Activated CD8-positive, alpha-beta T cell treated with anti-CD3 and anti-CD28 coated beads for 36 hours (primary cell): ENCODE data around the gene SARM1. TPM values are rescaled to one million over a fixed set of nuclear protein-coding genes. Genes with fewer than 3 reads are reported as not detected.

ENCODE experiments used
- ATAC-seq: fragments of 200-7000 bp; cut with Tn5 transposase; one replicate; pipeline ENCODE4 v1.10.0; 2021; ENCODE audit warnings: mild to moderate bottlenecking, moderate library complexity
- CTCF ChIA-PET: fragments of 350-600 bp; sonication (Branson Sonifier 250); formaldehyde crosslinking; loops from one replicate; lab custom pipeline; 2021; ENCODE audit warnings: antibody characterized with exemption; lab: Charles Lee
- POLR2A ChIA-PET: fragments of 350-600 bp; sonication (Branson Sonifier 250); formaldehyde crosslinking; loops from one replicate; lab custom pipeline; 2021; ENCODE audit warnings: antibody characterized with exemption; lab: Charles Lee
- DNase-seq: peaks from one replicate; pipeline ENCODE4 v3.0.0-alpha.2; 2020
- H3K27ac Mint-ChIP-seq: one replicate; pipeline ENCODE4 v1.8.0; 2021; ENCODE audit warnings: mild to moderate bottlenecking, mixed read lengths
- H3K27me3 Mint-ChIP-seq: one replicate; pipeline ENCODE4 v1.8.0; 2021; ENCODE audit warnings: mixed read lengths
- H3K36me3 Mint-ChIP-seq: one replicate; pipeline ENCODE4 v1.8.0; 2021; ENCODE audit warnings: low read depth, mixed read lengths
- H3K4me1 Mint-ChIP-seq: one replicate; pipeline ENCODE4 v1.8.0; 2021; ENCODE audit warnings: low read depth, mixed read lengths
- H3K4me3 Mint-ChIP-seq: one replicate; pipeline ENCODE4 v1.8.0; 2021; ENCODE audit warnings: mild to moderate bottlenecking, moderate library complexity, mixed read lengths
- H3K9me3 Mint-ChIP-seq: one replicate; pipeline ENCODE4 v1.8.0; 2021; ENCODE audit warnings: mixed read lengths
- intact Hi-C: fragments of 100-400 bp; cut with micrococcal nuclease; formaldehyde crosslinking; loops from one replicate; pipeline ENCODE4 v1.10.0; 2022
- total RNA-seq, 2 experiments: library from RNA; stranded (reverse); gene quantifications; one replicate each; pipeline ENCODE4 v1.2.3, GENCODE V29; 2021
- TF ChIP-seq, protein P1 (sequence below): fragments of 200-600 bp; IDR thresholded peaks from one replicate; pipeline ENCODE4 v1.8.0; 2022; ENCODE audit warnings: antibody characterized with exemption, mild to moderate bottlenecking

Gene SARM1
- total RNA-seq, 2 experiments from 2014 or later = 16.7 to 19.8 TPM

DNA sequence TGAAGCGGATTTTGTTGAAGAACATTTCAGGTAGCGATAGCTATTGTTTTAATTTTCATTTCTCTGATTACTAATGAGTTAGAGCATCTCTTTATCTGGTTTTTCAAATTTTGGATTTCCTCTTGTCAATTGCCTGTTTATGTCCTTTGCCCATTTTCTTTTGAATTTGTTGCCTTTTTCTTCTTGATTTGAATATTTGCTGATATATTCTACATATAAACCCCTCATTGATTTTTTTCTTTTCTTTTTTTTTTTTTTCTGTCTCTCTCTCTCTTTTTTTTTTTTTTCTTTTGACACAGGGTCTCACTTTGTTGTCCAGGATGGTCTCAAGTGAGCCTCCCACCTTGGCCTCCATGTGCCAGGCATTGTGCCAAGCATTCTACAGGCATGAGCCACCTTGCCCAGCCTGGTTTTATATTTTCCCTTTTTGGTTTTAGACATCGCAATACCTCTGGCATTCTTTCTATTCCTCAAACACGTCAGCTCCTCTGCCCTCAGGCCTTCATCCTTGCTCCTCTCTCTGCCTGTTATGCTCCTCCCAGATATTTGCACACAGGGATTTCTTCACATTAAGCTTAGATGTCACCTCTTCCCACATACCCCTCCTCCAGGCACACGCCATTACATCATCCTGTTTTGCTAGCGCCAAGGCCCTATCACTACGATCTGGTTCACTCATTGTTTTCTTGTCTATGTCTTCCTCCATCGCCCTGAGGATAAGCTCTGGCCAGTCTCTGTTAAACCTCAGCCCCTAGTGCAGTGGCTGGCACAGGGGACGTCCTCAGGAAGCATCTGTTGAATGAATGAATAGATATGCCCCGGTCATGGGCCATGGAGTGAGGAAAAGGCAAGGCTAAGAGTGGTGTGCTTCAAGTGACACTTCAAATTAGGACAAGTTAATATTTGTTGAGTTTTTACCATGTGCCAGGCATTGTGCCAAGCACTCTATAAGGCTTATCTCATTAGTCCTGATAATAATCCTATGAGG, 8.6 kb downstream of the SARM1 start:
- DNase-seq (no peak), ATAC-seq (no peak)
- intact Hi-C loops = no loop called here
- Mint-ChIP-seq H3K27me3 (peaks cover 2% of the 10 kb centered on the region), H3K9me3 (no peaks in the 10 kb centered on the region), H3K4me3 (no peak overlapping the region), H3K27ac (no peak overlapping the region), H3K36me3 (peaks cover 17% of the 10 kb centered on the region), H3K4me1 (peaks cover 16% of the 10 kb centered on the region)
- ChIA-PET CTCF (interaction anchor here (3.6 kb wide), 1 partner anchor 37 kb away, joined by 18 read pairs; no protein-coding TSS in a partner anchor), POLR2A (interaction anchor here (0.9 to 1.4 kb wide), 3 partner anchors 10 to 171 kb away, joined by 3 to 5 read pairs (median 4); partner anchors contain the start of gene VTN)
- TF ChIP-seq, protein P1, sequence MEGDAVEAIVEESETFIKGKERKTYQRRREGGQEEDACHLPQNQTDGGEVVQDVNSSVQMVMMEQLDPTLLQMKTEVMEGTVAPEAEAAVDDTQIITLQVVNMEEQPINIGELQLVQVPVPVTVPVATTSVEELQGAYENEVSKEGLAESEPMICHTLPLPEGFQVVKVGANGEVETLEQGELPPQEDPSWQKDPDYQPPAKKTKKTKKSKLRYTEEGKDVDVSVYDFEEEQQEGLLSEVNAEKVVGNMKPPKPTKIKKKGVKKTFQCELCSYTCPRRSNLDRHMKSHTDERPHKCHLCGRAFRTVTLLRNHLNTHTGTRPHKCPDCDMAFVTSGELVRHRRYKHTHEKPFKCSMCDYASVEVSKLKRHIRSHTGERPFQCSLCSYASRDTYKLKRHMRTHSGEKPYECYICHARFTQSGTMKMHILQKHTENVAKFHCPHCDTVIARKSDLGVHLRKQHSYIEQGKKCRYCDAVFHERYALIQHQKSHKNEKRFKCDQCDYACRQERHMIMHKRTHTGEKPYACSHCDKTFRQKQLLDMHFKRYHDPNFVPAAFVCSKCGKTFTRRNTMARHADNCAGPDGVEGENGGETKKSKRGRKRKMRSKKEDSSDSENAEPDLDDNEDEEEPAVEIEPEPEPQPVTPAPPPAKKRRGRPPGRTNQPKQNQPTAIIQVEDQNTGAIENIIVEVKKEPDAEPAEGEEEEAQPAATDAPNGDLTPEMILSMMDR = no peak

DNA sequence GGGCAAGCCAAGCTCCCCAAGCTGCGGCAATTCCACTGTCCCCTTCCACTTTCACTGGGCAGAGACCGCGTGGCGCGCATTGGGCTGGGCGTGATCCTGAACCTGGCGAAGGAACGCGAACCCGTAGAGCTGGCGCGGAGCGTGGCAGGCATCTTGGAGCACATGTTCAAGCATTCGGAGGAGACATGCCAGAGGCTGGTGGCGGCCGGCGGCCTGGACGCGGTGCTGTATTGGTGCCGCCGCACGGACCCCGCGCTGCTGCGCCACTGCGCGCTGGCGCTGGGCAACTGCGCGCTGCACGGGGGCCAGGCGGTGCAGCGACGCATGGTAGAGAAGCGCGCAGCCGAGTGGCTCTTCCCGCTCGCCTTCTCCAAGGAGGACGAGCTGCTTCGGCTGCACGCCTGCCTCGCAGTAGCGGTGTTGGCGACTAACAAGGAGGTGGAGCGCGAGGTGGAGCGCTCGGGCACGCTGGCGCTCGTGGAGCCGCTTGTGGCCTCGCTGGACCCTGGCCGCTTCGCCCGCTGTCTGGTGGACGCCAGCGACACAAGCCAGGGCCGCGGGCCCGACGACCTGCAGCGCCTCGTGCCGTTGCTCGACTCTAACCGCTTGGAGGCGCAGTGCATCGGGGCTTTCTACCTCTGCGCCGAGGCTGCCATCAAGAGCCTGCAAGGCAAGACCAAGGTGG, 9.8 kb downstream of the SARM1 start:
- ATAC-seq (peak; percentile 23), DNase-seq (peak; percentile 52)
- intact Hi-C loops = no loop called here
- POLR2A ChIA-PET = interaction anchor here (1.0 kb wide), 1 partner anchor 50 kb away, joined by 4 read pairs; no protein-coding TSS in a partner anchor
- H3K4me3 Mint-ChIP-seq = peak overlapping the region; percentile 5
- TF ChIP-seq, protein P1 = peak; percentile 46
- H3K27me3 Mint-ChIP-seq = peaks cover 2% of the 10 kb centered on the region
- peaks cover 22% of the 10 kb centered on the region for H3K36me3 Mint-ChIP-seq
- H3K27ac Mint-ChIP-seq = no peak overlapping the region
- H3K4me1 Mint-ChIP-seq = peaks cover 20% of the 10 kb centered on the region
- H3K9me3 Mint-ChIP-seq = no peaks in the 10 kb centered on the region
- CTCF ChIA-PET = interaction anchor here (0.8 to 3.6 kb wide), 4 partner anchors 10 to 36 kb away, joined by 3 to 18 read pairs (median 5); partner anchors contain the start of gene POLDIP2

DNA sequence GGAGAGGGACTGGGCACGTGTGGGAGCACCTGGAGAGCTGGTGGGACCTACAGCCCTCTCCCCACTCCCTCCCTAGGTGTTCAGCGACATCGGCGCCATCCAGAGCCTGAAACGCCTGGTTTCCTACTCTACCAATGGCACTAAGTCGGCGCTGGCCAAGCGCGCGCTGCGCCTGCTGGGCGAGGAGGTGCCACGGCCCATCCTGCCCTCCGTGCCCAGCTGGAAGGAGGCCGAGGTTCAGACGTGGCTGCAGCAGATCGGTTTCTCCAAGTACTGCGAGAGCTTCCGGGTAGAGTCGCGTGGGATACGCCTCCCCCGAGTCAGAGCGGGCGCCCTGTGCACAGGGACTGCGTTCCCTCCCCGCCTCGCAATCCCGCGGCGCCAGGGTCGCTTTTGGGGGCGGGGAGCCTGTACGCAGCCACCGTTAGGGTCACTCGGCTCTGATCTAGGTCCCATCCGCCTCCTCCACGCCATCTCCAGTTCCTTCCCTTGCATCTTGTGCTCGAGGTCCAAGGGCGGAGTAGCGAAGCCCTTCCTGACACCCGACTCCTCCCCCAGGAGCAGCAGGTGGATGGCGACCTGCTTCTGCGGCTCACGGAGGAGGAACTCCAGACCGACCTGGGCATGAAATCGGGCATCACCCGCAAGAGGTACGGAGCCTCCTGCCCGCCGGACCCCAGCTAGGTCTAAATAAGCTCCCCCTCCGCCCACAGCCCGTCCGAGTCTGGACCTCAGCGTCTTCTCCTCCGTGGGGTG, 13.0 kb downstream of the SARM1 start:
- ATAC-seq (peak; percentile 94), DNase-seq (peak; percentile 80)
- intact Hi-C loops = no loop called here
- H3K36me3 Mint-ChIP-seq = peaks cover 28% of the 10 kb centered on the region
- ChIA-PET CTCF (interaction anchor here (0.9 to 1.8 kb wide), 4 partner anchors 13 to 165 kb away, joined by 3 to 9 read pairs (median 4); partner anchors contain the start of genes POLDIP2 and SARM1), POLR2A (interaction anchor here (0.6 to 3.5 kb wide), 10 partner anchors 11 to 294 kb away, joined by 3 to 22 read pairs (median 5); partner anchors contain the start of genes POLDIP2, SARM1 and SEBOX)
- H3K27ac Mint-ChIP-seq = peak overlapping the region; percentile 63
- TF ChIP-seq, protein P1 = no peak
- H3K27me3 Mint-ChIP-seq = peaks cover 2% of the 10 kb centered on the region
- H3K9me3 Mint-ChIP-seq = no peaks in the 10 kb centered on the region
- H3K4me3 Mint-ChIP-seq = peak overlapping the region; percentile 84
- H3K4me1 Mint-ChIP-seq = peaks cover 20% of the 10 kb centered on the region

DNA sequence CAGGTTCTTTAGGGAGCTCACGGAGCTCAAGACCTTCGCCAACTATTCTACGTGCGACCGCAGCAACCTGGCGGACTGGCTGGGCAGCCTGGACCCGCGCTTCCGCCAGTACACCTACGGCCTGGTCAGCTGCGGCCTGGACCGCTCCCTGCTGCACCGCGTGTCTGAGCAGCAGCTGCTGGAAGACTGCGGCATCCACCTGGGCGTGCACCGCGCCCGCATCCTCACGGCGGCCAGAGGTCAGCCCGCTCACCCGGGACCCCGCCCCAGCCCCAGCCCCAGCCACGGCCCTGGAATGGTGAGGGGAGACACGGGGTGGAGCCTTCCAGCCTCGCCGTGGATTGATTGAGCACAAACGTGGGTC, 13.5 kb downstream of the SARM1 start:
- Mint-ChIP-seq H3K27me3 (peaks cover 2% of the 10 kb centered on the region), H3K9me3 (no peaks in the 10 kb centered on the region), H3K36me3 (peaks cover 28% of the 10 kb centered on the region), H3K4me3 (peak overlapping the region; percentile 84), H3K27ac (peak overlapping the region; percentile 63), H3K4me1 (peaks cover 20% of the 10 kb centered on the region)
- DNase-seq (no peak), ATAC-seq (no peak)
- POLR2A ChIA-PET = interaction anchor here (0.6 to 3.5 kb wide), 10 partner anchors 12 to 294 kb away, joined by 3 to 22 read pairs (median 4); partner anchors contain the start of genes POLDIP2, SARM1 and SEBOX
- intact Hi-C loops = no loop called here
- CTCF ChIA-PET = interaction anchor here (1.1 to 1.8 kb wide), 4 partner anchors 27 to 165 kb away, joined by 3 to 9 read pairs (median 4); partner anchors contain the start of gene POLDIP2
- TF ChIP-seq, protein P1 = no peak
